Measurements from ENCODE around the gene ADRA2C. TPM values are rescaled to one million over a fixed set of nuclear protein-coding genes. Genes with fewer than 3 reads are reported as not detected.
"Not testable (repeated sequence)": the region's sequence is repeated elsewhere in the genome, so short reads cannot be mapped to it uniquely, and the experiment has no call there.

The ADRA2C gene
- total and polyA plus RNA-seq, 12 donors = 2.8 to 8.8 (median 5.5) TPM

- TF ChIP-seq CTCF (IDR thresholded peaks at IDR 0.05) = no peak
- DNase-seq = no peak
- no peak for ATAC-seq
- 82 to 84% methylated on average over 29 of the region's 29 CpGs for WGBS, 2 donors
- intact Hi-C loops (cut with DNase I) = no loop called here
- peaks cover 0 to 44% (median 20%) of the 10 kb centered on the region in 7 donors for H3K27me3 ChIP-seq
- no peaks in the 10 kb centered on the region for H3K4me1 ChIP-seq
- no peak overlapping the region for H3K27ac ChIP-seq
- no peaks in the 10 kb centered on the region for H3K36me3 ChIP-seq
- no peak overlapping the region for H3K4me3 ChIP-seq
- H3K9me3 ChIP-seq = peaks cover 0 to 6% (median 0%) of the 10 kb centered on the region in 11 donors
These were observed 47.2 kb downstream of the ADRA2C start for GRCh38 chr4:3813151-3814052.

GRCh38 chr4:3814053-3814570 is 47.9 kb downstream of the ADRA2C start:
- Histone ChIP-seq H3K27ac (no peak overlapping the region), H3K27me3 (peaks cover 0 to 36% (median 13%) of the 10 kb centered on the region in 7 donors), H3K4me1 (no peaks in the 10 kb centered on the region), H3K36me3 (no peaks in the 10 kb centered on the region), H3K9me3 (peaks cover 0 to 6% (median 0%) of the 10 kb centered on the region in 11 donors), H3K4me3 (no peak overlapping the region)
- no peak for TF ChIP-seq CTCF (IDR thresholded peaks at IDR 0.05)
- intact Hi-C loops (cut with DNase I) = no loop called here
- 89 to 92% methylated on average over 6 of the region's 6 CpGs for WGBS, 2 donors
- no peak for ATAC-seq
- no peak for DNase-seq

- H3K36me3 ChIP-seq; DNase-seq; H3K4me1 ChIP-seq; intact Hi-C loops (cut with DNase I); H3K27ac ChIP-seq; H3K9me3 ChIP-seq; H3K4me3 ChIP-seq: not testable (repeated sequence)
- peaks cover 0 to 34% (median 11%) of the 10 kb centered on the region in 7 donors for H3K27me3 ChIP-seq
- peak in 1 of 8 donors; percentile 10 for ATAC-seq
These were observed 48.7 kb downstream of the ADRA2C start for GRCh38 chr4:3814838-3815237.

- WGBS, 2 donors = 68 to 71% methylated on average over 8 of the region's 8 CpGs
- H3K9me3 ChIP-seq = peaks cover 0 to 6% (median 0%) of the 10 kb centered on the region in 11 donors
- no peaks in the 10 kb centered on the region for H3K4me1 ChIP-seq
- no peak for TF ChIP-seq CTCF (IDR thresholded peaks at IDR 0.05)
- H3K27me3 ChIP-seq = peaks cover 0 to 34% (median 16%) of the 10 kb centered on the region in 7 donors
- no peak overlapping the region for H3K27ac ChIP-seq
- DNase-seq (no peak), ATAC-seq (no peak)
- no peak overlapping the region for H3K4me3 ChIP-seq
- H3K36me3 ChIP-seq = no peaks in the 10 kb centered on the region
- intact Hi-C loops (cut with DNase I) = no loop called here
These were observed 50.2 kb downstream of the ADRA2C start for GRCh38 chr4:3816256-3816825.
